ENCODE results near the gene RIPOR2.

Gene RIPOR2

GRCh38 chr6:24968783-24969182 lies 33.0 kb upstream of the RIPOR2 start:
- Histone ChIP-seq H3K27ac (ENCODE audit: extremely low read depth, low read depth, low read length) (no peak overlapping the region), H3K9me3 (ENCODE audit: control insufficient read depth, insufficient read depth, low read depth, low read length) (no peaks in the 10 kb centered on the region), H3K4me1 (ENCODE audit: control insufficient read depth, insufficient read depth, low read length) (no peaks in the 10 kb centered on the region), H3K36me3 (ENCODE audit: control insufficient read depth in 2 of 2, insufficient read depth in 1 of 2, low read length in 2 of 2) (no peaks in the 10 kb centered on the region), H3K4me3 (ENCODE audit: low read depth, low read length) (no peak overlapping the region)
- TF ChIP-seq KLF1 (tag by site-specific recombination; IDR thresholded peaks at IDR 0.05) (no peak), ZNF768 (tag by site-specific recombination; IDR thresholded peaks at IDR 0.05) (no peak), ZNF692 (tag by site-specific recombination; IDR thresholded peaks at IDR 0.05) (no peak), ZNF626 (tag by site-specific recombination; IDR thresholded peaks at IDR 0.05) (no peak), ZNF660 (tag by site-specific recombination; IDR thresholded peaks at IDR 0.05) (no peak), ZBTB20 (tag by site-specific recombination; IDR thresholded peaks at IDR 0.05) (no peak), ZNF585B (tag by site-specific recombination; IDR thresholded peaks at IDR 0.05) (no peak), MEIS1 (CRISPR knock-in tag; IDR thresholded peaks at IDR 0.05; ENCODE audit: borderline replicate concordance) (no peak), ZNF776 (tag by site-specific recombination; IDR thresholded peaks at IDR 0.05; ENCODE audit: borderline replicate concordance) (no peak), ZNF302 (tag by site-specific recombination; IDR thresholded peaks at IDR 0.05; ENCODE audit: low read depth) (no peak), IKZF3 (tag by site-specific recombination; IDR thresholded peaks at IDR 0.05) (no peak), ZEB2 (tag by site-specific recombination; IDR thresholded peaks at IDR 0.05) (no peak), ZNF48 (tag by site-specific recombination; IDR thresholded peaks at IDR 0.05) (no peak), ZNF148 (tag by site-specific recombination; IDR thresholded peaks at IDR 0.05; ENCODE audit: borderline replicate concordance) (no peak), REST (tag by site-specific recombination; IDR thresholded peaks at IDR 0.05) (no peak), ZSCAN30 (tag by site-specific recombination; IDR thresholded peaks at IDR 0.05) (no peak), ZNF837 (tag by site-specific recombination; IDR thresholded peaks at IDR 0.05) (no peak)
- ChIA-PET POLR2A (no interaction called here), CTCF (interaction anchor here (1.3 kb wide), 1 partner anchor 49 kb away, joined by 4 read pairs; no protein-coding TSS in a partner anchor)

- H3K4me1 ChIP-seq (ENCODE audit: control insufficient read depth, insufficient read depth, low read length) = no peaks in the 10 kb centered on the region
- H3K36me3 ChIP-seq (ENCODE audit: control insufficient read depth in 2 of 2, insufficient read depth in 1 of 2, low read length in 2 of 2) = no peaks in the 10 kb centered on the region
- no peak overlapping the region for H3K27ac ChIP-seq (ENCODE audit: extremely low read depth, low read depth, low read length)
- ChIA-PET CTCF (interaction anchor here (0.9 to 2.9 kb wide), 3 partner anchors 15 to 33 kb away, joined by 7 to 17 read pairs (median 16); no protein-coding TSS in a partner anchor), POLR2A (no interaction called here)
- H3K4me3 ChIP-seq (ENCODE audit: low read depth, low read length) = no peak overlapping the region
- TF ChIP-seq GLIS2 (tag by site-specific recombination; IDR thresholded peaks at IDR 0.05) = no peak
- H3K9me3 ChIP-seq (ENCODE audit: control insufficient read depth, insufficient read depth, low read depth, low read length) = no peaks in the 10 kb centered on the region
Measured at GRCh38 chr6:24967211-24967610, 31.5 kb upstream of the RIPOR2 start.

All from HEK293 (cell line).